ENCODE results near the gene SCAPER.

- TF ChIP-seq SP1 (IDR thresholded peaks at IDR 0.05), result no peak
- no peak for TF ChIP-seq FOXM1 (IDR thresholded peaks at IDR 0.05; ENCODE audit: borderline replicate concordance)
- TF ChIP-seq FOXA1 (IDR thresholded peaks at IDR 0.05), result no peak
- TF ChIP-seq ARNT (IDR thresholded peaks at IDR 0.05), result no peak
- no peak for TF ChIP-seq HDGF (IDR thresholded peaks at IDR 0.05; ENCODE audit: borderline replicate concordance)
- TF ChIP-seq ELF4 (IDR thresholded peaks at IDR 0.05), result no peak
- TF ChIP-seq PKNOX1 (IDR thresholded peaks at IDR 0.05), result no peak
- no peak for TF ChIP-seq BHLHE40 (IDR thresholded peaks at IDR 0.05; ENCODE audit: borderline replicate concordance)
- TF ChIP-seq TARDBP (IDR thresholded peaks at IDR 0.05), result no peak
- TF ChIP-seq LEF1 (IDR thresholded peaks at IDR 0.05; ENCODE audit: borderline replicate concordance), result no peak
- TF ChIP-seq ZNF384 (IDR thresholded peaks at IDR 0.05), result no peak
- no peak for TF ChIP-seq CTBP1 (IDR thresholded peaks at IDR 0.05; ENCODE audit: borderline replicate concordance)
- no peak for TF ChIP-seq SUZ12 (IDR thresholded peaks at IDR 0.05)
- TF ChIP-seq FOXK2 (IDR thresholded peaks at IDR 0.05), result no peak
Measured at GRCh38 chr15:76448755-76449154, 456.4 kb downstream of the SCAPER start.

All from HEK293T (cell line).